Calu3 (cell line): Measurements from ENCODE around the gene SLC4A5. TPM values are rescaled to one million over a fixed set of nuclear protein-coding genes. Genes with fewer than 3 reads are reported as not detected.

Experiments used
- BruUV-seq: library from RNA; stranded (reverse); fragments of 400-500 nt; replicated peaks from 2 replicates; lab custom pipeline; 2021; lab: Mats Ljungman, UMichigan
- CTCF ChIA-PET: fragments of 300-600 bp; sonication (Branson Sonifier 250); formaldehyde crosslinking; loops from one replicate; lab custom pipeline; 2022; ENCODE audit warnings: antibody characterized with exemption; lab: Charles Lee
- DNase-seq: peaks from one replicate; pipeline ENCODE4 v3.0.0; 2022
- H3K27ac Mint-ChIP-seq: one replicate; pipeline ENCODE4 v1.8.0; 2022; ENCODE audit warnings: mixed read lengths; ENCODE audit not compliant: unreplicated experiment
- H3K27me3 Mint-ChIP-seq: one replicate; pipeline ENCODE4 v1.8.0; 2022; ENCODE audit warnings: mixed read lengths; ENCODE audit not compliant: unreplicated experiment
- H3K36me3 Mint-ChIP-seq: one replicate; pipeline ENCODE4 v1.8.0; 2022; ENCODE audit warnings: mild to moderate bottlenecking, moderate library complexity, mixed read lengths; ENCODE audit not compliant: insufficient read depth, unreplicated experiment
- H3K4me1 Mint-ChIP-seq: one replicate; pipeline ENCODE4 v1.8.0; 2022; ENCODE audit warnings: mild to moderate bottlenecking, low read depth, mixed read lengths; ENCODE audit not compliant: unreplicated experiment
- H3K4me3 Mint-ChIP-seq: one replicate; pipeline ENCODE4 v1.8.0; 2022; ENCODE audit warnings: mild to moderate bottlenecking, low read depth, moderate library complexity, mixed read lengths; ENCODE audit not compliant: unreplicated experiment
- H3K9me3 Mint-ChIP-seq: one replicate; pipeline ENCODE4 v1.8.0; 2022; ENCODE audit warnings: low read depth, mixed read lengths; ENCODE audit not compliant: unreplicated experiment
- intact Hi-C: fragments of 100-400 bp; cut with micrococcal nuclease; formaldehyde crosslinking; loops from one replicate; pipeline ENCODE4 v1.10.0; 2022; ENCODE audit not compliant: unreplicated experiment
- total RNA-seq: library from RNA; stranded (reverse); gene quantifications from 2 replicates; pipeline ENCODE4 v1.2.3, GENCODE V29; 2022
- TF ChIP-seq, protein P1 (sequence below): fragments of 200-600 bp; IDR thresholded peaks from one replicate; pipeline ENCODE4 v1.8.0; 2022; ENCODE audit warnings: antibody characterized with exemption; ENCODE audit not compliant: unreplicated experiment

The SLC4A5 gene
- total RNA-seq, 1 experiment from 2014 or later = 7.0 TPM

GRCh38 chr2:74357627-74358026 lies 14.4 kb upstream of the SLC4A5 start:
- no peak overlapping the region for H3K27ac Mint-ChIP-seq
- no peaks in the 10 kb centered on the region for H3K36me3 Mint-ChIP-seq
- no TSS peak for BruUV-seq
- no peaks in the 10 kb centered on the region for H3K4me1 Mint-ChIP-seq
- TF ChIP-seq, protein P1, sequence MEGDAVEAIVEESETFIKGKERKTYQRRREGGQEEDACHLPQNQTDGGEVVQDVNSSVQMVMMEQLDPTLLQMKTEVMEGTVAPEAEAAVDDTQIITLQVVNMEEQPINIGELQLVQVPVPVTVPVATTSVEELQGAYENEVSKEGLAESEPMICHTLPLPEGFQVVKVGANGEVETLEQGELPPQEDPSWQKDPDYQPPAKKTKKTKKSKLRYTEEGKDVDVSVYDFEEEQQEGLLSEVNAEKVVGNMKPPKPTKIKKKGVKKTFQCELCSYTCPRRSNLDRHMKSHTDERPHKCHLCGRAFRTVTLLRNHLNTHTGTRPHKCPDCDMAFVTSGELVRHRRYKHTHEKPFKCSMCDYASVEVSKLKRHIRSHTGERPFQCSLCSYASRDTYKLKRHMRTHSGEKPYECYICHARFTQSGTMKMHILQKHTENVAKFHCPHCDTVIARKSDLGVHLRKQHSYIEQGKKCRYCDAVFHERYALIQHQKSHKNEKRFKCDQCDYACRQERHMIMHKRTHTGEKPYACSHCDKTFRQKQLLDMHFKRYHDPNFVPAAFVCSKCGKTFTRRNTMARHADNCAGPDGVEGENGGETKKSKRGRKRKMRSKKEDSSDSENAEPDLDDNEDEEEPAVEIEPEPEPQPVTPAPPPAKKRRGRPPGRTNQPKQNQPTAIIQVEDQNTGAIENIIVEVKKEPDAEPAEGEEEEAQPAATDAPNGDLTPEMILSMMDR = no peak
- no peaks in the 10 kb centered on the region for H3K27me3 Mint-ChIP-seq
- no peak overlapping the region for H3K4me3 Mint-ChIP-seq
- DNase-seq = no peak
- no peaks in the 10 kb centered on the region for H3K9me3 Mint-ChIP-seq
- CTCF ChIA-PET = no interaction called here
- intact Hi-C loops = no loop called here

DNA sequence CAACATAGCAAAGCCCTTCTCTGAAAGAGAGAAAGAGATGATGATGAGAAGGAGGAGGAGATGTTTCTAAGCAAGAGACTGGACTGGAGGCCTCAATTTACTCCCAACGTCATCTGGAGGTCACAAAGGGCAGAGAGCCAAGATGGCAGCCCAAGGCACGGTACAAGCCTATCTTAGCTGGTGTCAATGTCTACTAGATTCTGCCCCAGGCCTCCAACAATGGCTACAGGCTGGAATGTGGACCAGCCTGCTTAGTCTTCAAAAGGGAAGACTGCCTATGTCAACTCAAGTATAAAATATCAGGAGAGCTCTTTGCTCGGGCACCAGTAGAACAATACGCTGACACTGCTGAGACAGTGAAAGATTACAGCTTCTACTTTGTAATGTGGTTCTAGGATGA lies 6.7 kb upstream of the SLC4A5 start:
- TF ChIP-seq, protein P1 = no peak
- H3K4me1 Mint-ChIP-seq = no peaks in the 10 kb centered on the region
- H3K36me3 Mint-ChIP-seq = no peaks in the 10 kb centered on the region
- intact Hi-C loops = no loop called here
- H3K27ac Mint-ChIP-seq = no peak overlapping the region
- H3K4me3 Mint-ChIP-seq = no peak overlapping the region
- H3K27me3 Mint-ChIP-seq = no peaks in the 10 kb centered on the region
- DNase-seq = no peak
- H3K9me3 Mint-ChIP-seq = no peaks in the 10 kb centered on the region
- CTCF ChIA-PET = no interaction called here
- no TSS peak for BruUV-seq

DNA sequence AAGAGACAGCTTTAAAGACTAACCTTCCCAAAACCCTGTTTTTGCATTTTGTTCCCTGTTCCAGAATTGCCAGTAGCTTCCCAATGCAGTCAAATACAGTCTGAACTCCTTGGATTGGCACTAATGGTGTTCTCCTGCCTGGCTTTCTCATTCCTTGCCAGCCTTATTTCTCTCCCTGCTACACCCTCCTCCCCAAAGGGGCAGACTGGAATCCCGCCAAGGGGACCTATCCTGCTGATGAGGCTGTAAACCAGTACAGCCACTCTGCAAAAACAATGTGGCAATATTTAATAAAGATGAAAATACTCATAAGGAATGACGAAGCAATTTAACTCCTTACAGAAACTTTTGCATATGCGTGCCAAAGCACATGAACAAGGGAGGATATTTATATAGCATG lies 4.5 kb upstream of the SLC4A5 start:
- no peaks in the 10 kb centered on the region for H3K4me1 Mint-ChIP-seq
- no peaks in the 10 kb centered on the region for H3K9me3 Mint-ChIP-seq
- no peak overlapping the region for H3K4me3 Mint-ChIP-seq
- H3K27ac Mint-ChIP-seq = no peak overlapping the region
- no peaks in the 10 kb centered on the region for H3K36me3 Mint-ChIP-seq
- CTCF ChIA-PET = no interaction called here
- intact Hi-C loops = no loop called here
- H3K27me3 Mint-ChIP-seq = no peaks in the 10 kb centered on the region
- DNase-seq = no peak
- no TSS peak for BruUV-seq
- TF ChIP-seq, protein P1 = no peak

- no peaks in the 10 kb centered on the region for H3K9me3 Mint-ChIP-seq
- no peak overlapping the region for H3K4me3 Mint-ChIP-seq
- no peaks in the 10 kb centered on the region for H3K4me1 Mint-ChIP-seq
- TF ChIP-seq, protein P1 = no peak
- BruUV-seq = no TSS peak
- CTCF ChIA-PET = no interaction called here
- intact Hi-C loops = no loop called here
- DNase-seq = no peak
- no peaks in the 10 kb centered on the region for H3K36me3 Mint-ChIP-seq
- H3K27me3 Mint-ChIP-seq = no peaks in the 10 kb centered on the region
- H3K27ac Mint-ChIP-seq = no peak overlapping the region
Measured at GRCh38 chr2:74347303-74347702, 4.1 kb upstream of the SLC4A5 start.
